Tibial nerve (tissue), 3 donors: ENCODE results near the gene YIPF5.

Source experiments
- POLR2A ChIP-seq, 2 donors: fragments of 450-650 bp; IDR thresholded peaks; one replicate each; pipeline ENCODE4 v1.6.1; 2017; ENCODE audit warnings: antibody characterized with exemption in 2 of 2, mild to moderate bottlenecking in 2 of 2, moderate library complexity in 2 of 2
- TF ChIP-seq, protein P1 (sequence below), 5 experiments: fragments of 200-600 bp in 3 of 5; fragments of 450-650 bp in 2 of 5; sonication (generic) in 3 of 5; IDR thresholded peaks; one replicate each; pipeline ENCODE4 v1.5.1; 2016 to 2019; ENCODE audit warnings: antibody characterized with exemption in 5 of 5, mild to moderate bottlenecking in 3 of 5, moderate library complexity in 2 of 5

DNA sequence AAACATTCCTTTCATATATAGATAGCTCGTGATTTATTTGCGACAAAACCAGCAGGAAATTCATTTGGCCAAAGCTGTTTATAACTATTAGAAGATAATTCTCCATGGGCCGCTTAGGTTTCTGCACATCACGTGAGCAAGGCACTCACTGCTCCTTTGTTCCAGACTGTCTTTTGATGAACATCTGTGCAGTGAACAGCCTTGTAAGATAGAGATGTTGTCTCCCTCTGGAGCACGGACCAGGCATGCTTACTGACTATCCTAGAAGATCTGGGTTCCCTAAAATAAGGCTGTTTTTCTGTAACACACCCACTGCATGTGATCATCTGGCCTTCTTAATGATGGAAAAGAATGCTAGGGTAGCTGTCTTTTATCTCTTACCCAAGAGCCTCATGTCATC, 30.9 kb downstream of the YIPF5 start:
- TF ChIP-seq, protein P1, sequence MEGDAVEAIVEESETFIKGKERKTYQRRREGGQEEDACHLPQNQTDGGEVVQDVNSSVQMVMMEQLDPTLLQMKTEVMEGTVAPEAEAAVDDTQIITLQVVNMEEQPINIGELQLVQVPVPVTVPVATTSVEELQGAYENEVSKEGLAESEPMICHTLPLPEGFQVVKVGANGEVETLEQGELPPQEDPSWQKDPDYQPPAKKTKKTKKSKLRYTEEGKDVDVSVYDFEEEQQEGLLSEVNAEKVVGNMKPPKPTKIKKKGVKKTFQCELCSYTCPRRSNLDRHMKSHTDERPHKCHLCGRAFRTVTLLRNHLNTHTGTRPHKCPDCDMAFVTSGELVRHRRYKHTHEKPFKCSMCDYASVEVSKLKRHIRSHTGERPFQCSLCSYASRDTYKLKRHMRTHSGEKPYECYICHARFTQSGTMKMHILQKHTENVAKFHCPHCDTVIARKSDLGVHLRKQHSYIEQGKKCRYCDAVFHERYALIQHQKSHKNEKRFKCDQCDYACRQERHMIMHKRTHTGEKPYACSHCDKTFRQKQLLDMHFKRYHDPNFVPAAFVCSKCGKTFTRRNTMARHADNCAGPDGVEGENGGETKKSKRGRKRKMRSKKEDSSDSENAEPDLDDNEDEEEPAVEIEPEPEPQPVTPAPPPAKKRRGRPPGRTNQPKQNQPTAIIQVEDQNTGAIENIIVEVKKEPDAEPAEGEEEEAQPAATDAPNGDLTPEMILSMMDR (IDR thresholded peaks at IDR 0.05): no peak
- TF ChIP-seq POLR2A (IDR thresholded peaks at IDR 0.05): no peak
